Activated T-cell treated with anti-CD3 and anti-CD28 coated beads, Interleukin-2, amount 50 U/mL, for 72 hours (primary cell): Measurements from ENCODE around the gene MAP7. TPM values are rescaled to one million over a fixed set of nuclear protein-coding genes. Genes with fewer than 3 reads are reported as not detected.

ENCODE experiments used
- ATAC-seq, 2 donors: fragments of 150-1000 bp; cut with Tn5 transposase; replicated peaks in 1 of 2; 2 replicates each; pipeline ENCODE4 v1.10.0; 2021; ENCODE audit warnings: moderate library complexity in 2 of 2, mild to moderate bottlenecking in 1 of 2
- DNase-seq, 2 donors: peaks; one replicate each; pipeline ENCODE4 v3.0.0; 2021 to 2022; ENCODE audit warnings: mixed read lengths in 1 of 2
- H3K27ac Mint-ChIP-seq: one replicate; pipeline ENCODE4 v1.8.0; 2022; ENCODE audit warnings: mild to moderate bottlenecking, moderate library complexity, mixed read lengths
- H3K27me3 Mint-ChIP-seq: one replicate; pipeline ENCODE4 v1.8.0; 2022; ENCODE audit warnings: low read depth, mixed read lengths
- H3K36me3 Mint-ChIP-seq, 2 donors: one replicate each; pipeline ENCODE4 v1.8.0; 2022; ENCODE audit warnings: mixed read lengths in 2 of 2, mild to moderate bottlenecking in 1 of 2; ENCODE audit not compliant: insufficient read depth in 2 of 2
- H3K4me1 Mint-ChIP-seq: one replicate; pipeline ENCODE4 v1.8.0; 2022; ENCODE audit warnings: low read depth, mixed read lengths
- H3K4me3 Mint-ChIP-seq, 2 donors: one replicate each; pipeline ENCODE4 v1.8.0; 2022; ENCODE audit warnings: mild to moderate bottlenecking in 2 of 2, mixed read lengths in 2 of 2, moderate library complexity in 2 of 2
- H3K9me3 Mint-ChIP-seq, 2 donors: one replicate each; pipeline ENCODE4 v1.8.0; 2022; ENCODE audit warnings: mixed read lengths in 2 of 2
- total RNA-seq, 2 donors: library from RNA; stranded (reverse); gene quantifications; one replicate each; pipeline ENCODE4 v1.2.3, GENCODE V29; 2022

Gene MAP7
- total RNA-seq, 2 donors from 2014 or later = 1.3 to 1.4 TPM

GRCh38 chr6:136552054-136552453 lies 1.8 kb upstream of the MAP7 start:
- DNase-seq (no peak), ATAC-seq (no peak)
- peaks cover 4% of the 10 kb centered on the region for H3K4me1 Mint-ChIP-seq
- no peak overlapping the region for H3K4me3 Mint-ChIP-seq
- no peak overlapping the region for H3K27ac Mint-ChIP-seq
- no peaks in the 10 kb centered on the region for H3K9me3 Mint-ChIP-seq
- H3K36me3 Mint-ChIP-seq = no peaks in the 10 kb centered on the region
- H3K27me3 Mint-ChIP-seq = peaks cover 43% of the 10 kb centered on the region

- no peak overlapping the region for H3K27ac Mint-ChIP-seq
- H3K36me3 Mint-ChIP-seq = no peaks in the 10 kb centered on the region
- H3K9me3 Mint-ChIP-seq = no peaks in the 10 kb centered on the region
- no peak for ATAC-seq
- peaks cover 50% of the 10 kb centered on the region for H3K27me3 Mint-ChIP-seq
- DNase-seq = no peak
- peak overlapping the region; percentile 49 to 63 for H3K4me3 Mint-ChIP-seq
- H3K4me1 Mint-ChIP-seq = peaks cover 4% of the 10 kb centered on the region
Measured at GRCh38 chr6:136551103-136551502, 881 bp upstream of the MAP7 start.

- ATAC-seq (peak; percentile 69 to 73), DNase-seq (no peak)
- Mint-ChIP-seq H3K27me3 (peaks cover 58% of the 10 kb centered on the region), H3K4me1 (peaks cover 4% of the 10 kb centered on the region), H3K36me3 (no peaks in the 10 kb centered on the region), H3K27ac (no peak overlapping the region), H3K9me3 (no peaks in the 10 kb centered on the region), H3K4me3 (peak overlapping the region; percentile 49 to 67)
Measured at GRCh38 chr6:136550045-136550329, 235 bp downstream of the MAP7 start.

GRCh38 chr6:136549300-136550044 lies 750 bp downstream of the MAP7 start:
- peaks cover 4% of the 10 kb centered on the region for H3K4me1 Mint-ChIP-seq
- H3K27ac Mint-ChIP-seq = no peak overlapping the region
- no peaks in the 10 kb centered on the region for H3K9me3 Mint-ChIP-seq
- peaks cover 63% of the 10 kb centered on the region for H3K27me3 Mint-ChIP-seq
- DNase-seq (peak; percentile 3 to 4), ATAC-seq (peak; percentile 1 to 4)
- peak overlapping the region; percentile 65 to 81 for H3K4me3 Mint-ChIP-seq
- no peaks in the 10 kb centered on the region for H3K36me3 Mint-ChIP-seq

DNA sequence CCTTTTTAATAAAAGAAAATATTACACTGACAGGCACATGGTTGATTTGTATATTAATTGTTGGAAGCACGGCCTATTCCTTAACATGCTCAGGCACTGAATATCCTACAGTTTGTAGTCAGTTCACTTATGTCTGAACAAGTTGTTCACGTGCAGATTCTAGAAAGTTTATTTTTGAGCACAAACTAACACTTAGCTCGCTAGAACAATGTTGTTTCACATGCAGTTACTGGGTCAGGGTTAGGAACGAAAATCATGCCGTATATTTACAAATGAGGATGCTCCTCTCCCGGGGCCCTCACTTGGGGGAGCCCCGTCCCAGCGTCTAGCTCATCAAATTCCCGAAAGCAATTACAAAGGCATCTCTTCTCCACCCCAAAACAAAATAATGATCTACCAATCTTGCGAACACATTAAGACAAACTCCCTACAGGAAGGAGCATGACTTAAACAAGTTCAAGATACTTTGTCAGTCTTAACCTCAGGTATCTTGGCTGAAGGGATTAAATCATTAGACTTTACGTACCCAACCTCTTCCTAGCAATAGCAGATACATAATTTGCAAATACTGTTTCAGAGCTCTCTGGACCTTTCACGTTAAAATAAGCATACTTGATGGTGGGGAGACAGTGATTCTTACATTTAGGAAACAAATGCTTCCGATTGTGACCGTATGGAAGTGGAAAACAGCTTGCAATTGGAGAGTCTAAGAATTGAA lies 1.5 kb downstream of the MAP7 start:
- H3K27ac Mint-ChIP-seq = no peak overlapping the region
- H3K36me3 Mint-ChIP-seq = no peaks in the 10 kb centered on the region
- H3K27me3 Mint-ChIP-seq = peaks cover 67% of the 10 kb centered on the region
- H3K4me3 Mint-ChIP-seq = peak overlapping the region; percentile 65 to 81
- H3K4me1 Mint-ChIP-seq = peaks cover 4% of the 10 kb centered on the region
- ATAC-seq (no peak), DNase-seq (no peak)
- no peaks in the 10 kb centered on the region for H3K9me3 Mint-ChIP-seq

DNA sequence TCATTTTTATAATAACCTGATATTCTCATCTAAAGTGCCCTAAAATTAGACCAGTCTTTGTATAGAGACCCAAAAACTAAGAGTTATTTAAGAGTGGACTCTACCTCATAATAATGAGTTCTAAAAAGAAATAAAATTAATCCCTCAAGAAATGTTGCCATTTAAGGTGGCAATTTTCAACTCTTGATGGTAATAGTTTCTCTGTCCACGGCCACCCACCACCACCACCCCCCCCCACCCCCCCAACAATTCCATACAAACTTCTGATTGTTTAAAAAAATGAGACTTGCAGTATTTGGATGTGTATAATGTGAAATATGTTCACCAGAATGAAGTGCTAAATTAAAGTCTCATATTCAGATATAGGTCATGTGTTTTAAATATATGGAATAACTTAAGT lies 2.4 kb downstream of the MAP7 start:
- DNase-seq = no peak
- Mint-ChIP-seq H3K36me3 (no peaks in the 10 kb centered on the region), H3K9me3 (no peaks in the 10 kb centered on the region), H3K4me1 (peaks cover 4% of the 10 kb centered on the region), H3K27ac (no peak overlapping the region), H3K27me3 (peaks cover 60% of the 10 kb centered on the region), H3K4me3 (no peak overlapping the region)
- ATAC-seq = no peak

DNA sequence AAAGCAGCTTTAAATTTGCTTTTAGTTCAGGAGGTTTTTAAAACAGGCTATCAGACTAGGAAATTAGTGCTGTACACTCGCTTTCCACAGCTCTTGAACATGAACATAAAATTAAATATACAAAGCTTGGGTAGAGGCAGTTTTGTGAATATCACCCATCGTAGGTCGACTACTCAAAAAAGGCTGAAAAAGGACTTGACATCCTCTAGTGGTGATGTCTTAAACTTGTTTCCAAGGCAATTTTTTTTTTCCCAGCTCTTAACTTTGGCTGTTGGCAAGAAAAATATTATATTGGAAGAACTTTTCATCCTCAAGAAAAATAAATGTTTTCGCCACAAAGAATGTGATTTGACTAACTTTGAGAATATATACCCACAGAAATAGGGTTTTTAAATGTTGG lies 2.9 kb downstream of the MAP7 start:
- H3K4me3 Mint-ChIP-seq = no peak overlapping the region

DNA sequence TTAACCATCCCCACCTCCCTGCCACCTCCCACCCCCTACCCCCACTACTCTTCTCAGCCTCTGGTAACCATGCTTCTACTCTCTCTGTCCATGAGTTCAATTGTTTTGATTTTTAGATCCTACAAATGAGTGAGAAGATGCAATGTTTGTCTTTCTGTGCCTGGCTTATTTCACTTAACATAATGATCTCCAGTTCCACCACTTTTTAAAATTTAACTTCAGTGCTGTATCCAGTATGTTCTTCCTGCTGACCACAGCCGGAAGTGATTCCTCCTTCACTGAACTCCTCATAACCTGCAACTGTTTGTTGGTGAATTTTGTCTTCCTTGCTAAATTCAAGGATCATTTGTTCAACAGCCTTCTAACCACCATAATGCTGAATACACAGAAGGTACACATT lies 3.9 kb downstream of the MAP7 start:
- Mint-ChIP-seq H3K36me3 (no peaks in the 10 kb centered on the region), H3K27me3 (peaks cover 46% of the 10 kb centered on the region), H3K4me3 (no peak overlapping the region), H3K27ac (no peak overlapping the region), H3K4me1 (peaks cover 4% of the 10 kb centered on the region), H3K9me3 (no peaks in the 10 kb centered on the region)
- DNase-seq = no peak
- ATAC-seq = no peak

More for the DNA sequence above, 2.9 kb downstream of the MAP7 start:
- Mint-ChIP-seq H3K27ac (no peak overlapping the region), H3K27me3 (peaks cover 54% of the 10 kb centered on the region), H3K9me3 (no peaks in the 10 kb centered on the region), H3K4me1 (peaks cover 4% of the 10 kb centered on the region), H3K36me3 (no peaks in the 10 kb centered on the region)
- no peak for ATAC-seq
- no peak for DNase-seq

- H3K27ac Mint-ChIP-seq = no peak overlapping the region
- DNase-seq (no peak), ATAC-seq (no peak)
- no peaks in the 10 kb centered on the region for H3K36me3 Mint-ChIP-seq
- no peaks in the 10 kb centered on the region for H3K9me3 Mint-ChIP-seq
- H3K4me1 Mint-ChIP-seq = peaks cover 4% of the 10 kb centered on the region
- H3K4me3 Mint-ChIP-seq = no peak overlapping the region
- H3K27me3 Mint-ChIP-seq = peaks cover 39% of the 10 kb centered on the region
Measured at GRCh38 chr6:136544326-136544725, 5.9 kb downstream of the MAP7 start.

DNA sequence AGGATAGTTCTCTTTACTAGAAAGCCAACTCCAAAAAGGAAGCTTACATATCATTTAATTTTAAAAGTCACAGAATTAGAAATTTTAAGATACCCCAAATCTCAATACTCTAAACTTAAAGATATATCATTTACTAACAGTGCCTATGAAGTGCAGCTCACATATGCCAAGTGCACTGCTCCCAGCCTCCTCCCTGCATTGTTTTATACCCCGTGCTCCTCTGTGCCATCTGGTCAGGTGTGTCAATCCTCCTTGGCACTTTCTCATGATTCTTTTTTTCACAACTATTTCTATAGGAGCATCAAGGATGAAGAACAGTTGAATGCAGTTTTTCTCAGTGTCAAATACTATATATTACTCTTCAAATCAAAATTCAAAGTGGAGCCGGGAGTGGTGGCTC lies 8.8 kb downstream of the MAP7 start:
- no peaks in the 10 kb centered on the region for H3K4me1 Mint-ChIP-seq
- H3K27ac Mint-ChIP-seq = no peak overlapping the region
- ATAC-seq = no peak
- H3K9me3 Mint-ChIP-seq = no peaks in the 10 kb centered on the region
- no peaks in the 10 kb centered on the region for H3K36me3 Mint-ChIP-seq
- no peak for DNase-seq
- no peak overlapping the region for H3K4me3 Mint-ChIP-seq
- H3K27me3 Mint-ChIP-seq = peaks cover 20% of the 10 kb centered on the region

DNA sequence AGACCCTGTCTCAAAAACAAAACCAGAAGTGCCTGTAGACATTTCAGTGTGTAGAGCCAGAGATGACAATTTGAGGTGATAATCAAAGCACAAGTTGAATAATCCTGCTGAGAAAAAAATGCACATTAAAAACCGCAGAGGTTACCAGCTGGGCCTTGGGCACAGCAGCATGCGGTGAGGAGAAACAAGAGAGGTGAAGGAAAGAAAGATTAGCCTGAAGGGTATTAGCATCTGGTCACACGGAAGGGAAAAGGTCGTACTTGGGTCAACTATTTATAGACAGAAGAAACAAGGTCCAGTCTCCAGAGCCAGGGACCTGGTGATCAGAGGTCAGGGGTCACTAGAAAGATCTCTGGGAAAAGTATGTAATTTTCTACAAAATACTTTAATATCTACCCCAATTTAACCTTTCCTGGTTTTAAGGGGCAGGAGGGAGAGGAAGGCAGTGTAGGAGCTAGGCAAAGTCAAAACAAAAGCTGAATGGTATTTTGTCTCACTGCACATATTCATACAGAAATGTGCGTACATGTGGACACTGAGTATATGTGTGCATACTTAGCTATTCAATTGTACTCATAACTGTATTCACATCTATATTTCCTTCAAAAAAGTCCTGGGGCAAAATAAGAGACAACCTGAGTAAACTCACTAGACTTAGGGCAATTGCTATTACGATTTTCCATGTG lies 10.1 kb downstream of the MAP7 start:
- H3K36me3 Mint-ChIP-seq = no peaks in the 10 kb centered on the region
- H3K4me3 Mint-ChIP-seq = no peak overlapping the region
- no peaks in the 10 kb centered on the region for H3K9me3 Mint-ChIP-seq
- H3K4me1 Mint-ChIP-seq = peaks cover 3% of the 10 kb centered on the region
- peaks cover 10% of the 10 kb centered on the region for H3K27me3 Mint-ChIP-seq
- DNase-seq (no peak), ATAC-seq (no peak)
- H3K27ac Mint-ChIP-seq = no peak overlapping the region

GRCh38 chr6:136538836-136539235 lies 11.4 kb downstream of the MAP7 start:
- H3K9me3 Mint-ChIP-seq = no peaks in the 10 kb centered on the region
- DNase-seq (no peak), ATAC-seq (no peak)
- H3K27me3 Mint-ChIP-seq = no peaks in the 10 kb centered on the region
- no peaks in the 10 kb centered on the region for H3K36me3 Mint-ChIP-seq
- no peak overlapping the region for H3K4me3 Mint-ChIP-seq
- no peak overlapping the region for H3K27ac Mint-ChIP-seq
- H3K4me1 Mint-ChIP-seq = peaks cover 4% of the 10 kb centered on the region

DNA sequence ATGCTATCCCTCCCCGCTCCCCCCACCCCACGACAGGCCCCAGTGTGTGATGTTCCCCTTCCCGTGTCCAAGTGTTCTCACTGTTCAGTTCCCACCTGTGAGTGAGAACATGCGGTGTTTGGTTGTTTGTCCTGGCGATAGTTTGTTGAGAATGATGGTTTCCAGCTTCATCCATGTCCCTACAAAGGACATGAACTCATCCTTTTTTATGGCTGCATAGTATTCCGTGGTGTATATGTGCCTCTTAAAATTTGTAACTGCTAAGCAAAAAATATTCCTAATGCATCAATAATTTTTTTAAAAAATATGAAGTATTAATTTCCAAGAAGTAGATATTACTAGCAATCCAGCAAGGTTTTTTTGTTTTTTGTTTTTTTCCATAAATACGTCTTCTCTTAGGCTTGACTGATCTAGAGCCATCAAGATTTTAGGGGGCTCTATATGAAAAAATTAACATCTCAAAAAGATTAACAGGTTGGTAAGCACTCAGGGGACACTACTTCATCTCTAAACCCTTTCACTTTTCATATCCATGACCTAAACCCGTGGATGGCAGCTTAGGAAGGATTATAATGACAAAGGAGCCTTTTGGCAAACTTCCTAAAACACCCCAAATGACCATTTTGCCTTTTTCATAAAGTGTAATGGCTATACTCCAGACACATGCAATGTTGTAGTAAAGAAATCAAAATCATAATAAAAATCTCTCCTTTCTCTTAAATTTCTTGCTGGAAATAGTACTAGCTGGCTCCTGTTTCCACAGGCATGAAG lies 14.2 kb downstream of the MAP7 start:
- DNase-seq (no peak), ATAC-seq (no peak)
- H3K4me3 Mint-ChIP-seq = no peak overlapping the region
- H3K27ac Mint-ChIP-seq = no peak overlapping the region
- no peaks in the 10 kb centered on the region for H3K36me3 Mint-ChIP-seq
- no peaks in the 10 kb centered on the region for H3K9me3 Mint-ChIP-seq
- H3K4me1 Mint-ChIP-seq = peaks cover 4% of the 10 kb centered on the region
- no peaks in the 10 kb centered on the region for H3K27me3 Mint-ChIP-seq
